ENCODE data around the gene CFAP299.
"Not testable (repeated sequence)": the region's sequence is repeated elsewhere in the genome, so short reads cannot be mapped to it uniquely, and the experiment has no call there.

CFAP299 gene

DNA sequence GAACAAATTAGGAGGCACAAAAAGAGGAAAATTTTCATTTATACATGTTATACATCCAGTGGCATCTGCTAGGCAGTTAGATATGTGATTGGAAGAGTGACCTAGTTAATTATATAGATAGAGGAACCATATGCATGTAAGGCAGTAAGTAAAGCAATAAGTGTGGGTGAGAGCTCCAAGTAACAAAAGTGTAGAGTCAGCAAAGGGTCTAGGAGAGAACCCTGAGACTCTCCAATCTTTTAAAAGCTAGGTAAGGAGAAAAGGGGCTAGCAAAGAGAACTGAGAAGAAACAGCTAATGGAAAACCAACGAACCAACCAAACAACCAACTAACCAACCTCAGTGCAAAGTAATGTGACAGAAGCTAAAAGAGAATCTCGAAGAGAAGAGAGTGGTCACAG is 3.8 kb upstream of the CFAP299 start:
- no peak for DNase-seq (ENCODE audit: low spot score)

GRCh38 chr4:80333121-80333520 is 2.4 kb upstream of the CFAP299 start:
- DNase-seq (ENCODE audit: low spot score): no peak

DNA sequence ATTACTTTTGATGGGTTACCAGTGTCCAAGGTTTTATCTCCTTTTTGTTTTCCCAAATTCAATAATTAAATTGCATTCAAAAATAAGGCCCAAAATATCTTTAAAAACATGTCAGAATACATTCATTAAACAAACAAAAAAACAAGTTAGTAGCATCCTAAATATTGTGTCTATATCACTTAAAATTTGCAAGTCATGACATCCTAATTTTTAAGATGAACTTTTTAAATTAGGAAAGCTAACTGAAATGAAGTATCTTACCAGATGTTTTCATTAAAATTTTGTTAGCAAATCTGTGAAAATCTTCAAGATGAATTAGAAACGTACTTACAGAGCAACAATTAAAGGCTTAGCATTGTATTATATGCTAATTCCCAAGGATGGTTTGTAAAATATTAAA is 962 bp upstream of the CFAP299 start:
- no peak for DNase-seq (ENCODE audit: low spot score)

DNA sequence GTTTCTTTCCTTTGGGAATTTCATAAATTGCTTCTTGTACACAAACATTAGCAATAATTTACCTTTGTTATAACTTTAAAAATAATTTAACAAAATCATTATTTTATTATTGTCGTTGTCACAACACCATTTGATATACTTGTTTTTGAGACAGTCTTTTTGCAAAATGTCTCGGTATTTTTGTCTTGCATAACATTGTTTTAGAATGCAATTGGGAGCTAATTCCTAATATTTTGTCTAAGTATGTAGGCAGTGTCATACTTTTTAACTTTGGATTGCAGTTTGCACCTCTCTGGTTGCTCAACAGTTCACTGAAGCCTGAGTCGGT is 340 bp upstream of the CFAP299 start:
- DNase-seq (ENCODE audit: low spot score): no peak

GRCh38 chr4:80336582-80336981 is 1.1 kb downstream of the CFAP299 start:
- peak; percentile 24 for DNase-seq (ENCODE audit: low spot score)

- DNase-seq (ENCODE audit: low spot score): no peak
Measured at GRCh38 chr4:80340036-80340435, 4.5 kb downstream of the CFAP299 start.

DNA sequence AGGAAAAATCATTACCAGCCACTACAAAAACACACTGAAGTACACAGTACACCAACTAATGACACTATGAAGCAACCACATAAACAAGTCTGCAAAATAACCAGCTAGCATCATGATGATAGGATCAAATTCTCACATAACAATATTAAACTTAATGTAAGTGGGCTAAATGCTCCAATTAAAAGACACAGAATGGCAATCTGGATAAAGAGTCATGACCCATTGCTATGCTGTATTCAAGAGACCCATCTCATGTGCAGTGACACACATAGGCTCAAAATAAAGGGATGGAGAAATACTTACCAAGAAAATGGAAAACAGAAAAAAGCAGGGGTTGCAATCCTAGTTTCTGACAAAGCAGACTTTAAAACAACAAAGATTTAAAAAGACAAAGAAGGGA is 7.2 kb downstream of the CFAP299 start:
- DNase-seq (ENCODE audit: low spot score): not testable (repeated sequence)

DNA sequence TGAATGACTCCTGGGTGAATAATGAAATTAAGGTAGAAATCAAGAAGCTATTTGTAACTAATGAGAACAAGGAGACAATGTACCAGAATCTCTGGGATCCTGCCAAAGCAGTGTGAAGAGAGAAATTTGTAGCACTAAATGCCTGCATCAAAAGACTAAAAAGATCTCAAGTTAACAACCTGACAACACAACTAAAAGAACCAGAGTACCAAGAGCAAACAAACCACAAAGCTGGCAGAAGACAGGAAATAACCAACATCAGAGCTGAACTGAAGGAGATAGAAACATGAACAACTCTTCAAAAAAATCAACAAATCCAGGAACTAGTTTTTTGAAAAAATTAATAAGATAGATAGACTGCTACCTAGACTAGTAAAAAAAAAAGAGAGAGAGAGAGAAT is 8.4 kb downstream of the CFAP299 start:
- no peak for DNase-seq (ENCODE audit: low spot score)

- DNase-seq (ENCODE audit: low spot score): no peak
Measured at GRCh38 chr4:80360084-80360483, 24.6 kb downstream of the CFAP299 start.

DNA sequence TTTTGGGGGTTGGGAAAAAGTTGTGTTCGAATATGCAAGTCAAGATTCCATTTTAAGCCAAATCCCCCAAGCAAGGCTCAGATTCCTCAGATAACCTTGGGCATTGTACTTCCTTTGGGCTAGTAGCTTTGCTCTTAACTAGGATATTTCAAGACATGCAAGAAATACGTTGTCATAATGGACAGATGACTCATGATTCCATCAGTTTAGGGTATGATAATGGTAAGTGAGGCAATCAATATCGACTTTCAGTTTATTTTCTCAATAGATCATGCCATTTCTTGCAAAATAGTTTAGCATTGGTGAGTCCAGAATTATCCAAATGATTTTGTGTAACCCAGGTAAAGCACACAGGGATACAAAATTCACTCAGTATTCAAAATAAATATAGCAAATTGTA is 25.4 kb downstream of the CFAP299 start:
- no peak for DNase-seq (ENCODE audit: low spot score)

- peak; percentile 29 for DNase-seq (ENCODE audit: low spot score)
Measured at GRCh38 chr4:80361329-80361900, 25.9 kb downstream of the CFAP299 start.

DNA sequence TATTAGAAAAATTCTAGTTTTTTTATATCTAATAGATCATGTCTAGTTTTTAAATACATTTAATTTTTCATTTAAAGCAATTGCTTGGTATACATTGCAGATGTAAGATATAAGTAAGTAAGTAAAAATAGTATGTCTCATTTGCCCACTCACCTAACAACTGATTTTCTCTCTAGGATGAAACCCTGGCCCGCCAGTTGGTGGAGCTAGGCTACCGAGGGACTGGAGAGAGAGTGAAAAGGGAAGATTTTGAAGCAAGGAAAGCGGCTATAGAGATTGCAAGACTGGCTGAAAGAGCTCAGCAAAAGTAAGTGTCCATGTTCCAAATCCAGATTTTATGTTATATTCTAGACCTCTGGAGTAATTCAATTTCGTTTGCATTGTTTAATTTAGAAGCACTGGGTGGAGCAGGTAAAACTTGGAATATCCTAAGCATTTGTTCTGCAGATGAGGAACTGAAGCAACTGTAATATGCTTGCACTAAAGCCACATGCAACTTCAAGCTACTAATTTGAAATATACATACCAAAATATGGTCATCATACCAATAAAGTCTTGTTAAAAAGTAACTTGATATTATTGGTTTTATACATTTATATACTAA is 27.1 kb downstream of the CFAP299 start:
- peak; percentile 2 for DNase-seq (ENCODE audit: low spot score)

DNA sequence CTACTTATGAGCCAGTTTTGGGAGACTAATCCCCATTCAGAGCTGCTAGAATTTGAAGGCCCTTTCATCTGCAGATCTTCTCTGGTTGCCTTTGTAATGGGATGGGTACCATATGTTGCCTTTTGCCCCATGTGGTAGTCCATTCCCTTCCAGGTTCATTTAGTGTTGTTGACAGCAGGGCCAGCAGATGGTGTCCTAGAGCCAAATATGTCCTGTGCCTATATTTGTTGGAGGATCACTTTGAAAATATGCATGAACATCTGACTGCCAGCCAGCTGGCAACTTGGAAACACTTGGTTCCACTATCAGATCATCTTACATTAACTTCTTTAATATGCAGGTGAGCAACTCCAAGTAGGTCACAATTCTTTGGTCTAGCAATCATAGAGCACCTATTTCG is 30.4 kb downstream of the CFAP299 start:
- peak; percentile 40 for DNase-seq (ENCODE audit: low spot score)

DNA sequence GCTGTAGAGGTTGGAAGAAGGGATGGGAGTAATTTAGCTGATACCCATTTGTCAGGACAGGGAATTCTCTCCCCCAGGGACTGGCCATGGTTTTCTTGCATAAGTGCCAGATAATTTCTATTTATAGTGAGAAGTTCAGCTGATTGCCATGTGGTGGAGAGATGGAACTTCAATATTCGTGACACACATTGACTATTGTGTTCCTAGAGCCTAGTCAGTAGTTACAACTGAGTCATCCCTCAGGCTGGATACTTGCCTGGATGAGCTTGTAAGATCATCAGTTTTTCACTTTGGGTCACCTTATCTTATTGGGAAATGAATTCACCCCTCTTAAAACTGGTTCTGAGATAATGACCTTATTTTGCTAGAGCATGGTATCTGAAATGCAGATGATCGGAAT is 32.2 kb downstream of the CFAP299 start:
- no peak for DNase-seq (ENCODE audit: low spot score)

GRCh38 chr4:80370635-80371034 is 35.1 kb downstream of the CFAP299 start:
- DNase-seq (ENCODE audit: low spot score): no peak

DNA sequence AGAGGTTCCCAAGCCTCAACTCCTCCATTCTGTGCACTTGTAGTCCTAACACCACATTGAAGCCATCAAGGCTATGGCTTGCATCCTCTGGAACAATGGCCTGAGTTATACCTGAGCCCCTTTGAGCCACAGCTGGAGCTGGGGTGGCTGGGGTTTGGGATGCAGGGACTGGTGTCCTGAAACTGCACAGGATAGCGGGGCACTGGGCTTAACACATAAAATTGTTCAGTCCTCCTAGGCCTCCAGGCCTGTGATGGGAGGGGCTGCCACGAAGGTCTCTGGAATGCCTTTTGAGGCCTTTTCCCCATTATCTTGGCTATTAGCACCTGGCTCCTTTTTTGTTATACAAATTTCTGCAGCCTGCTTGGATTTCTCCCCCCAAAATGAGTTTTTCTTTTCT is 35.5 kb downstream of the CFAP299 start:
- no peak for DNase-seq (ENCODE audit: low spot score)

- no peak for DNase-seq (ENCODE audit: low spot score)
Measured at GRCh38 chr4:80374180-80374579, 38.6 kb downstream of the CFAP299 start.

DNA sequence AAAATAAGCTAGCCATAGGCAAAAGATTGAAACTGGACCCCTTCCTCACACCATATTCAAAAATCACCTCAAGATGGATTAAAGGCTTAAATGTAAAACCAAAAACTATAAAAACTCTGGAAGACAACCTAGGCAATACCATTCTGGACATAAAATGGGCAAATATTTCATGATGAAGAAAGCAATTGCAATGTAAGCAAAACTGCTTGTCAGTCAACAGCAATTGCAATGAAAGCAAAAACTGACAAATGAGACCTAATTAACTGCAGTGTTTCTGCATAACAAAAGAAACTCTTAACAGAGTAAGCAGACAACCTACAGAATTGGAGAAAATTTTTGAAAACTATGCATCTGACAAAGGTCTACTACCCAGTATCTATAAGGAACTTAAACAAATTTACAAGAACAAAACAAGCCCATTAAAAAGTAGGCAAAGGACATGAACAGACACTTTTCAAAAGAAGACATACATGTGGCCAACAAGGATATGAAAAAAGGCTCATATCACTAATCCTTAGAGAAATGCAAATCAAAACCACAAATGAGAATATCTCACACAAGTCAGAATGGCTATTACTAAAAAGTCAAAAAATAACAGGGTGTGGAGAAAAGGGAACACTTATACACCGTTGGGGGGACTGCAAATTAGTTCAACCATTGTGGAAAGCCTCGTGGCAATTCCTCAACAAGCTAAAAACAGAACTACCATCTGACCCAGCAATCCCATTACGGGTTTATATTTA is 46.7 kb downstream of the CFAP299 start:
- DNase-seq (ENCODE audit: low spot score): no peak

DNA sequence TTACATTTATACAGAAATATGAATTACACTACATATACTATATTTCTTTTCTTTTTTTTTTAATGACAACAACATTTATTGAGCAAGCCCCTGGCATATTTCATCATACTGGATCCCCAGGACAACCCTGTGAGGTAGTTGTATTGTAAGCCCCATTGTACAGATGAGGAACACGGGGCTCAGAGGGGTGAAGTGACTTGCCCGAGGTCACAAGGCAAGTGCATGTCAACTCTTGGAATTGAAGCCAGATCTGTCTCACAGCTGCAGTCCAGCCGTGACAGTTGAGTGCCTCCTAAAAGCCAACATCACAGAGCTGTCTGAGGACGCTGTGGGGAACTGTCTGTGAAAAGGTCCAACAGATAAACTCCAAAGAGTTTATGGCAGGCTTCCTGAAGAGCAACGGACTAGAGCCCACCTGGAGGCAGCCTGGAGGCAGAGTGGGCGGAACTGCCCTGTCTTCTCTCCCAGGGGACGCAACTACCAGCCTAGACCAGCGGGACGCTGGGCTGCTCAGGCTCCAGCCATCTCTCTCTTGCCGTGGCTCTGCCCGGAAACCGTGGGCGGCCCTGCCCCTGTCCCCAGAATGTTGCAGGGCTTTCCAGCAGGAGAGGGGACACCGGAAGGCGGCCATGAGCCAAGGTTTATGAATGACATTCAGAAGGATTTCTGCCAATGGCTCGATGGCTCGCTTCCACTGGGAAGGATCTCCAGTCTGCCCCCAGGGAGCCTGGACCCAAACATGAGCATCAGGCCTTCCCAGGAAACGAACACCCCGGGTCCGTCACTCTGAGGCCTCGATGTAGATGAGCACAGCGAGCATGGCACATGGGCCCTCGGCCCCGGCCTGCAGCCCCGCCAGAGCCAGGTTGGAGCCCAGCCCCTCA is 50.1 kb downstream of the CFAP299 start:
- no peak for DNase-seq (ENCODE audit: low spot score)

DNA sequence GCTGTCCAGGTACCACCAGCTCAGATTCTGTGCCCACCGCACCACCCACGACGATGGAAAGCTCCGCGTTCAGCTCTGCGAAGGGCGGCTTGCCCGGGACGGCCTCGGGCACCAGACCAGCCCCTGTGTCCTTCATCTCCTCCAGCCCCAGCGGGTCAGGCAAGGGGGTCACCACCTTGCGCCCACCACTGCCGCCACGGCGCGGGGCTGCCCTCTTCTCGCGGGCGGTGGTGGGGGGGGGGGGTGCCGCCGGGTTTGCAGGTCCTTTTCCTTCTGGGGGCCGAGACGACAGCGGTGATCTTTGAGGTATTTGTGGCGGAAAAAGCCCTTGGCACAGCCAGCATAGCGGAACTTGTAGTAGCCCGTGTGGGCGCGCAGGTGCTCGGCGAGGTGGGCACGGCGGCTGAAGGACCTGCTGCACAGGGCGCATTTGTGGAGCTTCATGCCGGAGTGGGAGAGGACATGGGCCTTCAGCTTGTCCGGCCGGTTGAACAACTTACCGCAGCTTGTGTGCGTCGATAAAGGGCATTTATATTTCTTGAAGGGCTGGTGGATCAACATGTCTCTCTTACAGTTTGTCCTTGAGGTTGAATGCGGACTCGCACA is 50.9 kb downstream of the CFAP299 start:
- no peak for DNase-seq (ENCODE audit: low spot score)

DNA sequence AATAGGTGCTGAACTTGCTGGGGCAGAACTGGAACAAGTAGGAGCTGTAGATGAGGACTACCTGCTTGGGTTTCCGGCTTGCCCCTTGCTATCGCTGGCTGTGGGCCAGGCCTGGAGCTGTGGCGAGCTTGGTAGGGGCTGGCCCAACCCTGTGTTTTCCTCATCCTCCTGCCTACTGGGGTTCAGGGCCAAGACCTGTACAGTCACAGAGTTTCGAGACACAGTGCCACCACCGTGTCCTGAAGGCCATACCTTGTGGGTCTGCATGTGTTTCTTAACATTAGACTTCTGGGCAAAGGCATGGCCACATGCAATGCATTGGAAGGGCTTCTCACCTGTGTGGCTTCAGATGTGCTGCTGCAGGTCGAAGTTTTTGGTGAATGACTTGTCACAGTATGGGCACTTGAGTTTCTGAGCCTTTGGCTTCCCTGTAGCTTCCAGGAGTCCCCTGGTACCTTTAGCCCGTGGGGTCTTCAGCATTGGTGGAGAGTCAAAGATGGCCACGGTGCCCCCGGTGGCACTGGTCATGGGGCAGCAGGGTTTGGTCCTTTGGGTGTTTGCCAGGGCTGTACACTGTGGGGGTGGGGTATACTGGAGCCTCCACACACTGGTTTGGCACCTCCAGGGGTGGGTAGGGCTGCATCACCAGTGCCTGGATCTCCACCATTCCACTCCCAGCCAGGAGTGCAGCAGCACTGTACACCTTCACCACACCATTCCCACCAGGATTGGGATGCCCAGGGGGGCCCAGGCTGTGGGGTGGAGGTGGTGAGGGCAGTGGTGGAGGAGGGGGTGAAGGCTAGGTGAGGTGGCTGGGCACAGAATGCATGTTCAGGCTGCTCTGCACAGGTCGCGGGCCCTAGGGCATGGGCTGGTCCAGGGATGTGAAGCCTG is 52.1 kb downstream of the CFAP299 start:
- no peak for DNase-seq (ENCODE audit: low spot score)

DNA sequence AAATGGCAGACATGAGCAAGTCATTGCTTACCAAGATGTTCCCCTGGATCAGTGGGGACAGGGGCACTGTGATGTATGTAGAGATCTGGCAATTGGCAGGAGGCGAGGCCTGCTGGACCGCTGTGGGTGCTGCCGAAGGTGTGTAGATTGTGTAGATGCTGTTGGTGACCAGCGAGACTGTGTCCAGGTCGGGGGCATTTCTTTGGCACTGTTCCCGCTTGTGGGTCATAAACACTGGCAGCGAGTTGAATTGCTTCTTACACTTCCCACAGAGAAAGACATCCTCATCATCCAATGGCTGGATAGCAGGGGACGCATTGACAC is 52.7 kb downstream of the CFAP299 start:
- no peak for DNase-seq (ENCODE audit: low spot score)
